Neuronal stem cell (in vitro differentiated cells): Measurements from ENCODE around the gene ZSCAN12.

Experiments used
- DNase-seq: peaks from one replicate; pipeline ENCODE4 v3.0.0-alpha.2; 2013; ENCODE audit warnings: low spot score
- H2AFZ ChIP-seq: one replicate; pipeline ENCODE4 v1.6.1; 2013; ENCODE audit warnings: mild to moderate bottlenecking, low read length, inconsistent platforms
- H2AK5ac ChIP-seq: 2 replicates; pipeline ENCODE4 v1.6.1; 2013; ENCODE audit warnings: low read depth, mild to moderate bottlenecking, inconsistent platforms, low read length, moderate library complexity, mixed read lengths
- H2BK120ac ChIP-seq: 2 replicates; pipeline ENCODE4 v1.6.1; 2013; ENCODE audit warnings: low read depth, mild to moderate bottlenecking, inconsistent platforms, low read length, moderate library complexity, mixed read lengths
- H2BK12ac ChIP-seq: one replicate; pipeline ENCODE4 v1.6.1; 2013; ENCODE audit warnings: low read length, inconsistent platforms
- H2BK15ac ChIP-seq: 2 replicates; pipeline ENCODE4 v1.6.1; 2013; ENCODE audit warnings: mild to moderate bottlenecking, low read length, inconsistent platforms, mixed read lengths
- H2BK5ac ChIP-seq: one replicate; pipeline ENCODE4 v1.6.1; 2013; ENCODE audit warnings: inconsistent platforms, mild to moderate bottlenecking, low read length, moderate library complexity
- H3K14ac ChIP-seq: one replicate; pipeline ENCODE4 v1.6.1; 2013; ENCODE audit warnings: low read length, inconsistent platforms
- H3K18ac ChIP-seq: 2 replicates; pipeline ENCODE4 v1.6.1; 2013; ENCODE audit warnings: low read length, inconsistent platforms
- H3K23ac ChIP-seq: 2 replicates; pipeline ENCODE4 v1.6.1; 2013; ENCODE audit warnings: low read depth, mild to moderate bottlenecking, mixed read lengths, low read length, inconsistent platforms; ENCODE audit not compliant: poor library complexity
- H3K27ac ChIP-seq: replicated peaks from 3 replicates; pipeline ENCODE4 v1.5.1; 2013; ENCODE audit warnings: low read length, inconsistent platforms
- H3K27me3 ChIP-seq, 3 experiments: 2 replicates each; pipeline ENCODE4 v1.6.1; 2013; ENCODE audit warnings: low read length in 3 of 3, mild to moderate bottlenecking in 2 of 3, inconsistent platforms in 1 of 3, low read depth in 1 of 3, mixed read lengths in 1 of 3, moderate library complexity in 1 of 3; ENCODE audit not compliant: control insufficient read depth in 3 of 3, insufficient read depth in 3 of 3
- H3K36me3 ChIP-seq, 2 donors: replicated peaks in 1 of 2; 2 replicates each; pipeline ENCODE4 v1.6.1; 2013; ENCODE audit warnings: low read length in 2 of 2; ENCODE audit not compliant: control insufficient read depth in 2 of 2, insufficient read depth in 2 of 2
- H3K4ac ChIP-seq: 2 replicates; pipeline ENCODE4 v1.6.1; 2013; ENCODE audit warnings: inconsistent platforms, mild to moderate bottlenecking, low read length, moderate library complexity
- H3K4me1 ChIP-seq, 2 donors: 1 replicate in 1 of 2; 2 replicates in 1 of 2; pipeline ENCODE4 v1.6.1; 2013; ENCODE audit warnings: low read length in 2 of 2, low read depth in 1 of 2; ENCODE audit not compliant: control insufficient read depth in 2 of 2, insufficient read depth in 1 of 2
- H3K4me2 ChIP-seq: one replicate; pipeline ENCODE4 v1.6.1; 2013; ENCODE audit warnings: mild to moderate bottlenecking, low read length, inconsistent platforms; ENCODE audit not compliant: insufficient read depth, poor library complexity, severe bottlenecking
- H3K4me3 ChIP-seq, 2 donors: 2 replicates each; pipeline ENCODE4 v1.5.1; 2013; ENCODE audit warnings: low read length in 2 of 2, mild to moderate bottlenecking in 2 of 2, inconsistent platforms in 1 of 2, moderate library complexity in 1 of 2
- H3K79me1 ChIP-seq: one replicate; pipeline ENCODE4 v1.6.1; 2013; ENCODE audit warnings: low read depth, mild to moderate bottlenecking, inconsistent platforms, low read length, moderate library complexity
- H3K9ac ChIP-seq: one replicate; pipeline ENCODE4 v1.6.1; 2013; ENCODE audit warnings: mild to moderate bottlenecking, low read depth, low read length, inconsistent platforms; ENCODE audit not compliant: poor library complexity
- H3K9me3 ChIP-seq, 2 donors: replicated peaks in 1 of 2; 2 replicates each; pipeline versions ENCODE3 to v1.6.1; 2013; ENCODE audit warnings: low read length in 2 of 2, mild to moderate bottlenecking in 2 of 2, inconsistent platforms in 1 of 2, low read depth in 1 of 2, mixed read lengths in 1 of 2, moderate library complexity in 1 of 2; ENCODE audit not compliant: control insufficient read depth in 2 of 2, insufficient read depth in 1 of 2
- H4K8ac ChIP-seq: one replicate; pipeline ENCODE4 v1.6.1; 2013; ENCODE audit warnings: low read depth, mild to moderate bottlenecking, inconsistent platforms, low read length, moderate library complexity
- H4K91ac ChIP-seq: one replicate; pipeline ENCODE4 v1.6.1; 2013; ENCODE audit warnings: low read length, low read depth, mild to moderate bottlenecking, inconsistent platforms; ENCODE audit not compliant: poor library complexity
- WGBS, 2 donors: extraction: QIAGEN DNeasy Blood & Tissue Kit; methylation state at CpG; one replicate each; pipeline ENCODE4 v1.1.7; 2013; ENCODE audit warnings: missing lambda C conversion rate in 2 of 2, mixed read lengths in 1 of 2; ENCODE audit not compliant: insufficient read length in 2 of 2, insufficient replicate concordance in 1 of 2; ENCODE audit errors: extremely low coverage in 2 of 2; 5-methylcytosine and 5-hydroxymethylcytosine counted together

Gene ZSCAN12

GRCh38 chr6:28335564-28336283 is 63.8 kb downstream of the ZSCAN12 start, which contains the start of gene ZSCAN31:
ZSCAN31 (minus strand) TSS chr6:28336148; CDS start chr6:28329683, 6,465 bp downstream.
- H2BK15ac ChIP-seq: no peak within 1 kb of the TSS
- H3K4me3 ChIP-seq: peak within 1 kb of the TSS; percentile 64 to 89
- H3K9ac ChIP-seq: peak within 1 kb of the TSS; percentile 84
- H3K4me1 ChIP-seq: peaks cover 3 to 7% of the 10 kb centered on the region in 2 donors
- peak within 1 kb of the TSS; percentile 81 for H3K23ac ChIP-seq
- no peaks in the 10 kb centered on the region for H3K27me3 ChIP-seq
- H3K4me2 ChIP-seq: peak within 1 kb of the TSS; percentile 51
- DNase-seq: peak; percentile 90
- no peak within 1 kb of the TSS for H2BK5ac ChIP-seq
- H3K14ac ChIP-seq: no peak within 1 kb of the TSS
- H2AK5ac ChIP-seq: no peak within 1 kb of the TSS
- H3K79me1 ChIP-seq: no peaks in the 10 kb centered on the region
- H3K18ac ChIP-seq: peak within 1 kb of the TSS; percentile 90
- H2BK12ac ChIP-seq: no peak within 1 kb of the TSS
- peaks cover 0 to 2% of the 10 kb centered on the region in 2 donors for H3K9me3 ChIP-seq
- H4K8ac ChIP-seq: no peak within 1 kb of the TSS
- H2AFZ ChIP-seq: peak within 1 kb of the TSS; percentile 85
- H3K27ac ChIP-seq: peak within 1 kb of the TSS; percentile 97
- H4K91ac ChIP-seq: no peak within 1 kb of the TSS
- H2BK120ac ChIP-seq: no peak within 1 kb of the TSS
- no peaks in the 10 kb centered on the region for H3K36me3 ChIP-seq
- H3K4ac ChIP-seq: no peak within 1 kb of the TSS
- no CpG with 5 or more reads among the region's 35 CpGs for WGBS, 2 donors

DNA sequence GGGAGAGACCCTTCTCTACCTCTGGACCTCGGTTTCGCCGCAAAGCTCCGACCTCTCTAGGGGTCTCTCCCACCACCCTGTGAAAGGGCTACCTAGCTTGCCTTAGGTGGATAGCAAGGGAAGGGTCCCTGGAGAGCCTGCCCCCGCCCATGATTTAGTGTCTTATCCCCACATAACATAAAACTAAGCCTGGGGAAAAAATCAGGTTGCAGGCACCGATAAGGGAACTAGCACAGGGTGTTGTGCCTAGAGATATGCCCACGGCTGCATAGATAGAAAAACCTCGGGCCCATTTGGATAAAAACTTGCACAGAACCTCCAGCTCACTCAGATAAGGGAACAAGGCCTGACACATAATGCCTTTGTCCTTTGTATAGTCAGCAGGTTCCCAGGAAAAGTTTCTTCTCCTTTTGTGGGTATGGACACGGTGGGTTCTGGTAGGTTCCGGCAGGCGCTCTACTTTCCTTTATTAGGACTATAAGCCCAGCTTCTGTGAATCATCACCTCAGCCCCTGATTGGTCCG is 64.4 kb downstream of the ZSCAN12 start:
- peak overlapping the region; percentile 64 to 66 for H3K4me3 ChIP-seq
- no peak for DNase-seq
- H3K9me3 ChIP-seq: peaks cover 0 to 2% of the 10 kb centered on the region in 2 donors
- no peak overlapping the region for H4K91ac ChIP-seq
- no peak overlapping the region for H2BK120ac ChIP-seq
- no peak overlapping the region for H2BK5ac ChIP-seq
- no peak overlapping the region for H3K4ac ChIP-seq
- no peak overlapping the region for H3K23ac ChIP-seq
- peak overlapping the region; percentile 46 for H3K4me2 ChIP-seq
- H3K14ac ChIP-seq: no peak overlapping the region
- no peak overlapping the region for H3K9ac ChIP-seq
- no peaks in the 10 kb centered on the region for H3K27me3 ChIP-seq
- H3K79me1 ChIP-seq: no peaks in the 10 kb centered on the region
- H3K36me3 ChIP-seq: no peaks in the 10 kb centered on the region
- no peak overlapping the region for H4K8ac ChIP-seq
- H3K4me1 ChIP-seq: peaks cover 3 to 7% of the 10 kb centered on the region in 2 donors
- no peak overlapping the region for H3K18ac ChIP-seq
- no peak overlapping the region for H2BK12ac ChIP-seq
- no peak overlapping the region for H2AK5ac ChIP-seq
- no peak overlapping the region for H2BK15ac ChIP-seq
- H2AFZ ChIP-seq: peak overlapping the region; percentile 85
- H3K27ac ChIP-seq: peak overlapping the region; percentile 97
- no CpG with 5 or more reads among the region's 12 CpGs for WGBS, 2 donors

DNA sequence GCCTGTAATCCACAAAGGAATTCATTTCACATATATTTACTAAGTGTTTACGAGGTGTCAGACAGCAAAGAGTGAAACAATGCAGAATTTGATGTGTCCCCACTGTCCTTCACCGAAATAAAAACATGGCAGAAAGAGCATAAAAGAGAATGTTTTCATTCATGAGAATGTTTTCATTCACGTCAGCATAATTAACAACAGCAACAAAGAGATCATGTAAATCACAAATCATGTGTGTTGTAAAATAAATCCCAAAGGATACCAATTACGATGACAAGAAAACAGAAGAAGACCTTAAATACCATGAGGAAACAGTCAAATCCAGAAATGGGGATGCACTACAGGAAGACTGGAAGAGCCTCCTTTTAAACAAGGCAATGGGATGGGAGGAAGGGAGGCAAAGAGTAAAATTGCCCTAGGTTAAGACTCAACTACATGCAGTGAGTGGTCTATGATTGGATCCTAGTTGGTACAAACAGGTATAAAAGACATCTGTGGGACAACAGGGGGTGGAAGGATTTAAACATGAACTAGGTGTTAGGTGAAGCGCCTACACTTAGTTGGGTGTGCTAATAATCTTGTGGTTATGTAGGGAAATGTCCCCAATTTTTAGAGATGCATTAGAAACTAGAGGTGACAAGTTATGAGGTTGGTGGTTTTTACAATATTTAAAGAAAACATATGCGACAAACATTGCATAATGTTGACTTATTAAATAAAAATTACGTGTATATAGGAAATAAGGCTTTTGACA is 65.1 kb downstream of the ZSCAN12 start:
- Histone ChIP-seq H2BK120ac (no peak overlapping the region), H3K14ac (no peak overlapping the region), H3K27me3 (no peaks in the 10 kb centered on the region), H3K4me1 (peaks cover 3 to 7% of the 10 kb centered on the region in 2 donors), H4K8ac (no peak overlapping the region), H3K23ac (no peak overlapping the region), H3K4me3 (peak overlapping the region in 1 of 2 donors; percentile 64), H4K91ac (no peak overlapping the region), H2BK5ac (no peak overlapping the region), H2BK12ac (no peak overlapping the region), H3K18ac (no peak overlapping the region), H2BK15ac (no peak overlapping the region), H3K36me3 (no peaks in the 10 kb centered on the region), H3K79me1 (no peaks in the 10 kb centered on the region), H2AK5ac (no peak overlapping the region), H3K4me2 (no peak overlapping the region), H2AFZ (peak overlapping the region; percentile 85), H3K9ac (no peak overlapping the region), H3K27ac (no peak overlapping the region), H3K9me3 (peaks cover 0 to 2% of the 10 kb centered on the region in 2 donors), H3K4ac (no peak overlapping the region)
- DNase-seq: no peak
- WGBS, 2 donors: no CpG with 5 or more reads among the region's 7 CpGs

- H3K27me3 ChIP-seq: no peaks in the 10 kb centered on the region
- no peaks in the 10 kb centered on the region for H3K79me1 ChIP-seq
- H2AFZ ChIP-seq: no peak overlapping the region
- DNase-seq: no peak
- H3K4me3 ChIP-seq: no peak overlapping the region
- H2BK15ac ChIP-seq: no peak overlapping the region
- no peak overlapping the region for H2BK5ac ChIP-seq
- H3K14ac ChIP-seq: no peak overlapping the region
- no peak overlapping the region for H2BK12ac ChIP-seq
- H3K9me3 ChIP-seq: peaks cover 4% of the 10 kb centered on the region in 2 donors
- H3K9ac ChIP-seq: no peak overlapping the region
- no peak overlapping the region for H2BK120ac ChIP-seq
- H3K4ac ChIP-seq: no peak overlapping the region
- H3K4me1 ChIP-seq: peaks cover 3 to 7% of the 10 kb centered on the region in 2 donors
- no peak overlapping the region for H3K4me2 ChIP-seq
- no peak overlapping the region for H4K8ac ChIP-seq
- no peaks in the 10 kb centered on the region for H3K36me3 ChIP-seq
- H3K27ac ChIP-seq: no peak overlapping the region
- no peak overlapping the region for H4K91ac ChIP-seq
- no peak overlapping the region for H3K18ac ChIP-seq
- H2AK5ac ChIP-seq: no peak overlapping the region
- H3K23ac ChIP-seq: no peak overlapping the region
- no CpG with 5 or more reads among the region's 1 CpG for WGBS, 2 donors
Measured at GRCh38 chr6:28333599-28334018, 65.9 kb downstream of the ZSCAN12 start.
